Hematopoietic multipotent progenitor cell treated with erythropoietin and hydrocortisone succinate and interleukin-3 and kit ligand, for 6 days (in vitro differentiated cells): Measurements from ENCODE around the gene ODAM.
A peak's percentile ranks its signal among the peaks of the same experiment; 100 is the strongest.
"Not testable (repeated sequence)": the region's sequence is repeated elsewhere in the genome, so short reads cannot be mapped to it uniquely, and the experiment has no call there.

Source experiments
- DNase-seq: peaks from one replicate; pipeline ENCODE4 v3.0.0-alpha.2; 2015

ODAM gene

DNA sequence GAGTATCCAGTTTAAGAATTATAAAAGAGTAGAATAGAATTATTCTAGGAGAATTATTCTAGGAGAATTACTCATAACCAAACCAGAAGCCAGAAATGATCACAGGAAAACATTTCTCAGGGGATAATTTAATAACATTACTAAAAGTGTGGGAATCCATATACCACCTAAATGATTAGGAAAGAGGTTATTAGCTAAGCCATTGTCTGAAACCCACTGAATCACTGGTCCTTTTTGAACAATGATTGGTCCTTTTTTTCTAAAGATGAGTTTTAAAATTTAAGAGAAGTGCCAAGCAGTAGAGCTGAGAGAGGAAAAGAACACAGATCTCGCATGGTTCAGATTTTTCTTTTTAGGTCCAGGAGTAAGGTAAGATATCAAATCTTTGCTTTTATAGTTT, at the start of gene ODAM:
ODAM (plus strand) TSS at position 301 of the 400 bp plus-strand sequence. CDS start 819 bp downstream, outside the sequence.
- no peak for DNase-seq

- DNase-seq = no peak
Measured at GRCh38 chr4:70151271-70151670, 44.3 kb upstream of the ODAM start.

DNA sequence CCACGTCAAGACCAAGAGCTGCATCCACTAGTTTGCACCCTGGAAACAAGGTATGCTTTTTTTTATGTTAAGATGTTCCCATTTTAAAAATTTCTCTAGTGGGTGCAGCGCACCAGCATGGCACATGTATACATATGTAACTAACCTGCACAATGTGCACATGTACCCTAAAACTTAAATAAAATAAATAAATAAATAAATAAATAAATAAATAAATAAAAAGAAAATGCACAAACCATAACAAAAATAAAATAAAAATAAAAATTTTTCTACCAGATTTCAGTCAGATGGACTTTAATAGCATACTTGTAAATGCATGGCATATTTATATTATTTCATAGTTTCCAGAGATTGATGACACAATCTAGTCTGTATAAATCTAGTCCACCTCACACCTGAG, 43.4 kb upstream of the ODAM start:
- DNase-seq = no peak

GRCh38 chr4:70153937-70154336, 41.6 kb upstream of the ODAM start, which contains the start of gene PRR27:
Gene PRR27, plus strand, starts transcription at chr4:70154237. Its CDS starts 139 bp downstream, at chr4:70154376.
- no peak for DNase-seq

- no peak for DNase-seq
Measured at GRCh38 chr4:70158576-70158975, 36.9 kb upstream of the ODAM start.

DNA sequence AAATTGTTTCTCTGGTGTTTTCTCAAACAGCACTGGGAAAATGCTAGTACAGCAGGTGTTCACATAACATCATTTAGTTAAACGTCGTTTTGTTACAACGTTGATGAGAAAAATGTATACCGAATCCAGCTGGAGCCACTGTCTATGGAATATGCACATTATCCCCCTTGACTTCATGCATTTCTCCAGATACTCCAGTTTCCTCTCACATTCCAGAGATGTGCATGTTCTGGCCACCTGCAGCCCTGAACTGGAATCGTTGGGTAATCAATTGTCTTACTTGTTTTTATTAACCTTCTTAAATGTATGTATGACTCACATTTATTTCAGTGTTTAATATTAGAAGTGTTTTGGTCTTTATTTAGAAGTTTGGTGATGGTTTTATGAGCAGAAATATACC, 18.4 kb upstream of the ODAM start:
- DNase-seq = no peak

GRCh38 chr4:70178075-70178660, 17.4 kb upstream of the ODAM start:
- DNase-seq = no peak

DNA sequence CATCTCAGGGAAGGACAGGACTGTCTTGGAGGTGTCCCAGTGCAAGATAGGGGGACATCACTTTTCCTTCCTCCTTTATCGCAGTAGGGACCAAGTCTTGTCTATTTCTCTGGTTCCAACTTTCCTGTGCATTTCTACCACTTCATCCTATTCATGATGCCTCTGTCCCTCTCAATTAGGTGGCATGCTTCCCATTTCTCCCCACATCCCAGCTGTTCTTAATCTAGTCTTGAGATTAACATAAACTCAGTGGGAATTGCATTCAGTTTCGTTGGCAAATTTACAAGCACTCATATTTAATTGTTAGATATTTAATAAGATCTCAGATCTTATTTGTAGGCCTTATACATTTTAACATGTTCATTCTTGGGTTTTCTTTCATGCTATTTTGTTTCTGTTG, 15.7 kb upstream of the ODAM start:
- no peak for DNase-seq

DNA sequence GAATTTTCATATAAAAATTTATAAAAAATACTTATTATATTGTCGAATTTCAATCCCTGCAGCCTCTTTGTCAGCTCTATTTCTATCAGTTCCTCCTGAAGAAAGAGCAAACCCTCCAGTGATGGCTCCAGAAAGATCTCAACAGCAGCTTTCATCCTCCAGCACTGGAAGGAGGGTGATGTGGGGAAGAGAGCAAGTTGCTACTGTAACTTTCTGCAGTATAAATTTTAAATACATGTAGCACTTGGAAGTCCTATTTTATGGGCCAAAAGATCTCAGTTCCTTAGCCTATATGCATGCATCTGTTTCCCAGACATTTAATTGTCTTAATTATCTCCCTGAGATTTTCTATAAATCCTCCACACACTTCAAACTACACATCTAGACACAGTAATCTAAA, 13.7 kb upstream of the ODAM start:
- no peak for DNase-seq

DNA sequence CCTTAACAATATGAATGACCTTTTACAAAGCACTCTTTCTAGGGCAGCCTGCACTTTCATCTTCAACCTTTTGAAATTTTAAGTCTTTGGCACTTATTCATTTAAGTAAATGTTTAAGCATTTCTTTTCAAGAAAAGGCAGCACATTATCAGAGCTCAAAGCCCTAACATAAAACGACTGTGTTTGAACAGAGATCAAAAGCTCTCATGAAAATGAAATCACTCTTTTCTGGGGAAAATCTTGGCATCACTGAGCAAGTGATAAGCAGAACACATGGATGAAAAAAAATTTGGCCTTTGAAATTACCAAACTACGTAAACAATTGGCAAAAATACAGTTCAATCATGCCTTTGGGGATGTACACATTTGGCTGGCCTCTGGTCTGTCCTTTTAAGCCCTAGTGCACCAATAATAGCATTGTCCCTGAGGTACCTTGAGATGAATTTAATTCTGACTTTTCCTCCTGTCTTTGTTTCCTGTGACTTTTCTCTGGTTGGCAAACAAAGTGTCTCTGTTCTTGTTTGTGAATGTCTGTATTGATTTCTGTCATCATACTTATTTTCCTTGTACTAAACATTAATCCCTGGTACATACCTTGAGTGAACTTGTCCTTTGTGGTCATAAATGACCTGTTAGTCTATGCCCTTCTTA, 12.9 kb upstream of the ODAM start:
- DNase-seq = no peak

DNA sequence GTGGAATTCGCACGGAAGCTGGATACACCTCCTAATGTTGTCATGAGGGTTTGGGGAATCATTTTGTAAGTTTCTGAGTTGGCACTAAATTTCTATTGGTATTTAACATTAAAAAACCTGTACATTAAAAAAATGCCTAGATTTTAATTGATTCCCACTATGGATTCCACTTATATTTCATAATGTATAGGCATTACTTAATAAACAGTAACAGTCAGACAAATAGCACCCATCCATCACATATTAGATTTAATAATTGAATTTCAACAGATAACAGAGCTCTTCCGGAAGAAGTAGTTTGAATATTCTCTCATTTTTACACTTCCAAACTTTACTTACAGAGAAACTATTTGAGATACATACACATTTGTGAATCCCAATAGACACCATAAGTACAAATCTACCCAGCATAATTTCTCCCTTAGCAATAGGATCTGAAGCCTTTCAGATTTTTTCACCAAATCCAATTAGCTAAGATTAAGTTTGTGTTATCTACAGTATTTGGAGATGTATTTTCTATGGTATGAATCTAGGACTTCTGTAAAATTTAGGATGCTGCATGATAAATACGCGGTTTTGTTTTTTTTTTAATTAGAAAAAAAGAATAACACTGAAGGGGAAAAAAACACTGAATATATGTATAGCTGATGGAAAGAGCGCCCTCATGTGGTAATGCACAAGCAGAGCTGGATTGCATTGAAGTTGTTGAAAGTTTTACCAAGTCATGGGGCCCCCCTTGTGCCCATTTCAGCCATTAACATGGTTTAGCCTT, 12.2 kb upstream of the ODAM start:
- peak; percentile 84 for DNase-seq

DNA sequence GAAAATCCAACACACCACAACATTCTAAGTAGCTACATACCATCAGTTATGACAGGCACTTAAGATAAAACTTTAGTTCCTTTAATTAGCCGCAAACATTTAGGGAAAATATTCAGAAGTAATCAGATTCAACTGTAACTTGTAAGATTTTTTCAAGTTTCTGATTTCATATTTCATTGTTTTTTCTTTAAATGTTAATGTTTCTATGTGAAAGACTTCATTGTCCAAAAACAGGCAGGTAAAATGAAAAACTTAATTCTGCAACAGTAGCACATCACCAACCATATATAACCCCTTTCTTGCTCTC, 11.6 kb upstream of the ODAM start:
- DNase-seq = no peak

DNA sequence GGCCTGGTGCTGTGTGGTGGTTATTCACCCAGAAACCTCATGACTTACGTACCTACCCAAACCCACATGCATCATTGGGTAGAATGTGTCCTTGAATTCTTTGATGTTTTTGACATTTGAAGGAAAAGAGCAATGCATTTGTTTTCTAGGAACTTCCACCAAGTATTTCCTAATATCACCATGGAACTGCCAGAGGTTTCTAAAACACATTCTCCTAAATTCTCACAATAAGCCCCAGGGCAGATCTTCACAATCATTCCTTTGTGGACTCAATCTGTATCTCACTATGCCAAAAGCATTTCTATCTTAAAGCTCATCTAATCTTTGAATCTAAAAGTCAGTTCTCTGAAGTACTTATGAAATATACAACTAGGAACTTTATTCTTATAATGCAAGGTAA, 8.3 kb upstream of the ODAM start:
- DNase-seq = no peak

DNA sequence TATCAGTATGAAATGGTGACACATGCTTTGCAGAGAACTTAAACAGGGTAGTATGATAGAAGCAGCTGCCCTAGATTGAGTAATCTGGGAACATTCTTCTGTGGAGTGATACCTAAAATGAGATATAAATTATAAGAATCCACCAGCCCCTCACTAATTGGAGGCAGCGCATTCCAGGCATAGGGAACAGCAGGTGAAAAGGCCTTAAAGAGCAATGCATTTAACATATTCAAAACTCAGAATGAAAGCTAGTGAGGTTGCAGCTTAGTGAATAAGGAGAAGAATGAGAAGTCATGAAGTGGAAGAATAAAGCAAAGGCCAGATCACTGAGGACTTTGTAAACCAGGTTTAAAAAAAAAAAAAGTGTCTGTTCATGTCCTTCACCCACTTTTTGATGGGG, 4.9 kb upstream of the ODAM start:
- no peak for DNase-seq

GRCh38 chr4:70191647-70192046, 3.9 kb upstream of the ODAM start:
- DNase-seq = no peak

- no peak for DNase-seq
Measured at GRCh38 chr4:70192895-70193294, 2.6 kb upstream of the ODAM start.

DNA sequence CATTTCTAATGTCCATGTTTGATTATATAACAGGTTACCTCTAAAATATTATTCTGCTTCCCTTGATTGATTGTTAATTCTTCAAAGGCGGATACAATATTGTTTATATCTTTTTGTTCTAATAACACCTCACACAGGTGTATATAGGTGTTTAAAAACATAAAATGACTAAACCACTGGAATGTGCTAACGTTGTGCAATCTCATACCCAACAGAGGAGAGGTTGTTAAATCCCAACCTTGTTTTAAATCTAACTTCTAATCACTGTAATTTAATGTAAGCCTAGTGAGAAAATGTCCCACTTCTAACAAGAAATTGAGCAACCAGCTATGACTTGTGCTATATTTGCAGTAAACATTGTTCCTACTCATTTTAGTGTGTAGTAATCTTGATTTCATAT, 1.3 kb downstream of the ODAM start:
- DNase-seq = no peak

DNA sequence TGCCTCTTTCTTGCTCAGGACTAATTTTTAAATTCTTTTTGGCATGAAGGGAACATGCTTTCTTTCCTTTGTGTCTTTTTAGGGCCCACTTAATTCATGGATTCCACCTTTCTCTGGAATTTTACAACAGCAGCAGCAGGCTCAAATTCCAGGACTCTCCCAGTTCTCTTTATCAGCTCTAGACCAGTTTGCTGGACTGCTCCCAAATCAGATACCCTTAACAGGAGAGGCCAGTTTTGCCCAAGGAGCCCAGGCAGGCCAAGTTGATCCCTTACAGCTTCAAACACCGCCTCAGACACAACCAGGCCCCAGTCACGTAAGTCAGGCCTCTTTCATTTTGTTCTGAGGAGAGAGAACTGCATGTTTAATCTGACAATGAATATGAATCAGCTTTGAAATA, 2.3 kb downstream of the ODAM start:
- no peak for DNase-seq

DNA sequence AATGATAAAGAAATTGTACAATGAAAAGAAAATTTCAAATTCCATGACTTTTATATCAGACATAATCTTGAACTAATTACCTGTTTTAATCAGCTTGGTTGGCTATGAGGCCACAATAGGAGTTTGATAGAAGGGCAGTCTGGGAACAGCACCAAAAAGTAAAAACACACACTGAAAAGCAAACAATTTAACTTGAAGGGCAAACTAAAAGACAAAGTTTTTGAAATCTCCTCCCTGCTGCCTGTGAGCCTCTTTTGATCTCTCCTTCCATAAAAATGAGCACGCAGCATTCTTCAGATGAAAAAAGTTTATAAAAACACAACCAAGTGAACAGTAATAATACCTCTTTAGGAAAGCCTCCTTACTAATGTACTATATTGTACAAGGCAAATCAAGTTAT, 8.1 kb downstream of the ODAM start:
- no peak for DNase-seq

DNA sequence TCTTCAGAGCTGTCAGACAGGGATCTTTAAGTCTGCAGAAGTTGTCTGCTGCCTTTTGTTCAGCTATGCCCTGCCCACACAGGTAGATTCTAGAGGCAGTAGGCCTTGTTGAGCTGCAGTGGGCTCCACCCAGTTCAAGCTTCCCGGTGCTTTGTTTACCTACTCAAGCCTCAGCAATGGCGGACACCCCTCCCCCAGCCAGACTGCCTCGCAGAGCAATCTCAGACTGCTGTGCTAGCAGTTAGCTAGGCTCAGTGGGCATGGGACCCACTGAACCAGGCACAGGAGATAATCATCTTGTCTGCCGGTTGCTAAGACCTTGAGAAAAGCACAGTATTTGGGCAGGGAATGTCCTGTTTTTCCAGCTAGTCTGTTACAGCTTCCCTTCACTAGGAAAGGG, 17.2 kb downstream of the ODAM start:
- DNase-seq = not testable (repeated sequence)

- not testable (repeated sequence) for DNase-seq
Measured at GRCh38 chr4:70216109-70216508, 20.6 kb downstream of the ODAM start.

- DNase-seq = not testable (repeated sequence)
Measured at GRCh38 chr4:70216550-70216949, 21.0 kb downstream of the ODAM start.

- not testable (repeated sequence) for DNase-seq
Measured at GRCh38 chr4:70221389-70221788, 25.9 kb downstream of the ODAM start.

DNA sequence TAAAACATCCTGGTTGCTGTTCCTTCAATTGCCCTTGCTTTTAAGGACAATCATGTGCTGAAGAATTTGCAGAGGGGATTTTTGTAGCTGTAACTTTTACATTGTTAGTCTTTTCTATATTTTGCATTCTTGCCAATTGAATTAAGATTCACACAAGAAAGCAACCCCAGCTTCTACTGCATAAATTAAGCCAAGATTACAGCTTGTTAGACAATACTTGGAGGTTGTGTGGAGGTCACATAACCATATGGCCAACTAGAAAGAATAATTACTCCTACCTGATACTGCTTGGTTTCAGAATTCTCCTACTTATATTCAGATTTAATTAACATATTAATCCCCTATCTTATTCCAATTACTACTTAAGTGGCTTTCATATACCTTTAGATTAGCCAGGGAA, 26.3 kb downstream of the ODAM start:
- DNase-seq = not testable (repeated sequence)
